Lower leg skin (tissue), 4 donors: ENCODE measurements around the gene NDUFB8. TPM values are rescaled to one million over a fixed set of nuclear protein-coding genes. Genes with fewer than 3 reads are reported as not detected.
A peak's percentile ranks its signal among the peaks of the same experiment; 100 is the strongest.
"Not testable (repeated sequence)": the region's sequence is repeated elsewhere in the genome, so short reads cannot be mapped to it uniquely, and the experiment has no call there.

Experiments
- DNase-seq, 2 donors: peaks; one replicate each; pipeline ENCODE4 v3.0.0-alpha.2; 2019; ENCODE audit warnings: low spot score in 2 of 2
- H3K4me3 ChIP-seq: fragments of 200-600 bp; sonication (generic); 2 replicates; pipeline ENCODE4 v1.5.1; 2017; ENCODE audit warnings: mild to moderate bottlenecking, low read depth; ENCODE audit not compliant: poor library complexity, severe bottlenecking
- CTCF ChIP-seq, 3 donors: fragments of 450-650 bp; IDR thresholded peaks; one replicate each; pipeline ENCODE4 v1.5.1; 2016; ENCODE audit warnings: antibody characterized with exemption in 3 of 3, mild to moderate bottlenecking in 3 of 3, moderate library complexity in 2 of 3
- POLR2A ChIP-seq, 2 donors: fragments of 450-650 bp; IDR thresholded peaks; one replicate each; pipeline ENCODE4 v1.6.1; 2016 to 2017; ENCODE audit warnings: antibody characterized with exemption in 2 of 2, mild to moderate bottlenecking in 1 of 2, moderate library complexity in 1 of 2
- WGBS, 2 donors: methylation state at CpG; one replicate each; pipeline ENCODE4 v1.1.5; 2018; 5-methylcytosine and 5-hydroxymethylcytosine counted together
- intact Hi-C: fragments of 100-400 bp; cut with DNase I; formaldehyde crosslinking; loops from one replicate; pipeline ENCODE4 v1.15.0; 2023; ENCODE audit warnings: low total_unique reads
- total RNA-seq, 4 donors: library from RNA; depleted of rRNA; stranded (reverse); fragments of >200 nt; gene quantifications; one replicate each; pipeline ENCODE4 v1.1.0, GENCODE V29; 2016

The NDUFB8 gene
- total RNA-seq, result 100 to 1,000 TPM; 128 to 211 (median 177) TPM

GRCh38 chr10:100529475-100530298 is at the start of gene NDUFB8:
TSS of gene NDUFB8 (minus strand) at chr10:100529871. CDS start at chr10:100529851, 20 bp downstream.
- TF ChIP-seq CTCF (IDR thresholded peaks at IDR 0.05) (no peak), POLR2A (IDR thresholded peaks at IDR 0.05) (no peak)
- WGBS, 2 donors, result 1% methylated on average over 42 to 43 of the region's 43 CpGs
- intact Hi-C loops, result no loop called here
- peak; percentile 85 to 97 for DNase-seq
- H3K4me3 ChIP-seq, result peak within 1 kb of the TSS; percentile 92

- peak in 1 of 2 donors; percentile 45 for DNase-seq
- H3K4me3 ChIP-seq, result no peak overlapping the region
- intact Hi-C loops, result no loop called here
- WGBS, 2 donors, result 76% methylated on average over 5 of the region's 5 CpGs
- TF ChIP-seq CTCF (IDR thresholded peaks at IDR 0.05) (no peak), POLR2A (IDR thresholded peaks at IDR 0.05) (no peak)
Measured at GRCh38 chr10:100576282-100576635, 46.6 kb upstream of the NDUFB8 start.

- intact Hi-C loops, result no loop called here
- no peak for TF ChIP-seq CTCF (IDR thresholded peaks at IDR 0.05)
- TF ChIP-seq POLR2A (IDR thresholded peaks at IDR 0.05), result no peak
- H3K4me3 ChIP-seq, result no peak overlapping the region
- peak in 1 of 2 donors; percentile 62 for DNase-seq
- 75 to 80% methylated on average over 8 of the region's 8 CpGs for WGBS, 2 donors
Measured at GRCh38 chr10:100575585-100576281, 46.1 kb upstream of the NDUFB8 start.

- H3K4me3 ChIP-seq, intact Hi-C loops, DNase-seq: not testable (repeated sequence)
- 78 to 82% methylated on average over 7 of the region's 7 CpGs for WGBS, 2 donors
Measured at GRCh38 chr10:100575146-100575545, 45.5 kb upstream of the NDUFB8 start.

GRCh38 chr10:100571084-100571856 is 41.6 kb upstream of the NDUFB8 start:
- 86 to 87% methylated on average over 24 of the region's 24 CpGs for WGBS, 2 donors
- no peak overlapping the region for H3K4me3 ChIP-seq
- intact Hi-C loops, result no loop called here
- no peak for TF ChIP-seq POLR2A (IDR thresholded peaks at IDR 0.05)
- no peak for TF ChIP-seq CTCF (IDR thresholded peaks at IDR 0.05)
- DNase-seq, result peak in 1 of 2 donors; percentile 57

GRCh38 chr10:100570506-100570905 is 40.8 kb upstream of the NDUFB8 start:
- WGBS, 2 donors, result 67 to 76% methylated on average over 8 of the region's 8 CpGs
- intact Hi-C loops, result no loop called here
- DNase-seq, result peak in 1 of 2 donors; percentile 50
- TF ChIP-seq CTCF (IDR thresholded peaks at IDR 0.05), result no peak
- no peak for TF ChIP-seq POLR2A (IDR thresholded peaks at IDR 0.05)
- no peak overlapping the region for H3K4me3 ChIP-seq
